ENCODE measurements around the gene UGT1A10. TPM values are rescaled to one million over a fixed set of nuclear protein-coding genes. Genes with fewer than 3 reads are reported as not detected.

Gene UGT1A10
- total RNA-seq, 1 donor from 2014 or later, result not detected

DNA sequence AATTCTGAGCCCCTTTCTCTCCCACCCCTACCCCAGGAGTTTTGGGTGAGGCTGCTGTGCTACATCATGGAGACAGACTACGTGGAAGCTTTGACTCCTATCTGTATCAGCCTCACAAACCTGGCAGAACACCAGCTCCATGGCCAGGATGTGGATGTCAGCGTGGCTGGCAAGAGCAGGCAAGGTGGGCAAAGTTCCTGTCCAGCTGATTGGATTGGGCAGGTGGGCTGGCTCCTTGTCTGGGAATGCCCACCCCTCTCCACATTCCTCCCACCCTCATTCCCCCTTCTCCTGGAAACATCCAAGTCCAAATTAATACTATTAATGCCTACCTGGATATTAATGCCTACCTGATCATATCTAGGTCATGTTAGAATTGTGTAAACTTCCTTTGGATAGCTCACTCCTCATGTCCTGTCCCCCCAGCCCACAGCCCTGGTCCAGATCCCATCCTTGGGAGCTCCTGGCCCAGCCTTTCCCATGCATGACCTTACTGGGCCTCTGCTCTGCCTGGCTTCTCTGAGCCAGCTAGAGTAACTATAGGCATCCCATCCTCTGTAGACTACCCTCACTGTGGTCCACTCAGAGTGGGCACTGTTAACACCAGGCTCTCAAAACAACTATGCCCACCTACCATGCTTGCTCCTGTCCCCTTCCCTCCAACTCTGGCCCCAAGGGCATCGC lies 166.0 kb downstream of the UGT1A10 start:
- TF ChIP-seq CTCF (conservative IDR thresholded peaks at IDR 0.05), result no peak
- no peaks in the 10 kb centered on the region for H3K9me3 Mint-ChIP-seq
- H3K4me1 Mint-ChIP-seq (ENCODE audit: unreplicated experiment), result no peaks in the 10 kb centered on the region
- no peaks in the 10 kb centered on the region for H3K36me3 Mint-ChIP-seq
- H3K4me3 Mint-ChIP-seq, result no peak overlapping the region
- H3K27me3 Mint-ChIP-seq, result peaks cover 27% of the 10 kb centered on the region
- DNase-seq (ENCODE audit: extremely low spot score, unreplicated experiment), result peak; percentile 50
- H3K27ac Mint-ChIP-seq, result no peak overlapping the region

GRCh38 chr2:233803292-233803911 lies 167.2 kb downstream of the UGT1A10 start:
- H3K27ac Mint-ChIP-seq, result no peak overlapping the region
- H3K9me3 Mint-ChIP-seq, result no peaks in the 10 kb centered on the region
- TF ChIP-seq CTCF (conservative IDR thresholded peaks at IDR 0.05), result no peak
- no peaks in the 10 kb centered on the region for H3K36me3 Mint-ChIP-seq
- H3K4me1 Mint-ChIP-seq (ENCODE audit: unreplicated experiment), result no peaks in the 10 kb centered on the region
- peak; percentile 36 for DNase-seq (ENCODE audit: extremely low spot score, unreplicated experiment)
- no peak overlapping the region for H3K4me3 Mint-ChIP-seq
- peaks cover 27% of the 10 kb centered on the region for H3K27me3 Mint-ChIP-seq

GRCh38 chr2:233803994-233804393 lies 167.7 kb downstream of the UGT1A10 start:
- TF ChIP-seq CTCF (conservative IDR thresholded peaks at IDR 0.05), result no peak
- no peaks in the 10 kb centered on the region for H3K9me3 Mint-ChIP-seq
- DNase-seq (ENCODE audit: extremely low spot score, unreplicated experiment), result peak; percentile 45
- no peaks in the 10 kb centered on the region for H3K4me1 Mint-ChIP-seq (ENCODE audit: unreplicated experiment)
- H3K36me3 Mint-ChIP-seq, result no peaks in the 10 kb centered on the region
- H3K4me3 Mint-ChIP-seq, result no peak overlapping the region
- H3K27me3 Mint-ChIP-seq, result peaks cover 27% of the 10 kb centered on the region
- no peak overlapping the region for H3K27ac Mint-ChIP-seq

DNA sequence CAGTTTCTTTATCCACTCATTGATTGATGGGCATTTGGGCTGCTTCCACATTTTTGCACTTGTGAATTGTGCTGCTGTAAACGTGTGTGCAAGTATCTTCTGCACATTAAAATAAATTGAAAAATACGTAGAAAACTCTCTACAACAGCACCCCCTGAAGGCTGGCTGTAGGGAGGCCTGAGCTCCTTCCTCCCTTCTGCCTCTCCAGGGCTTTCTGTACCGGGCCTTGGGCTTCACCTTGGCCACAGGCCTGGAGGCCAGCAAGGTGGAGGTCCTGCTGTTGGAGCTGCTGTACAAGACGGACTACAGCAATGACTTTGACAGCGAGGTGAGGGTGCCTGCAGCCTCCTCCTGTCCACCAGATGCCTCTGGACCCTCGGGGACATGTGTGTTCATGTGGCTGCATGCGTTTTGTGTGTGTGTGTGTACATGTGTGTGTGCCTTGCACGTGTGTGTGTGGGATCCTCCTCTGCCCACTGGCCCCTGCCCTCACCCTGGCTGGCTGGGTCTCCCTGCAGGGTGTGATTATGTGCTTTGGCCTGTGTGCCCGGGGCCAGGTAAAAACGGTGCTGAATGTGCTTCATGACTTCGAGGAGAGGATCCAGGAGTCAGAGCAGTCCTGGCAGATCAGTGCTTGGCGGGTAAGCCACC lies 171.1 kb downstream of the UGT1A10 start:
- TF ChIP-seq CTCF (conservative IDR thresholded peaks at IDR 0.05), result no peak
- DNase-seq (ENCODE audit: extremely low spot score, unreplicated experiment), result peak; percentile 39
- no peak overlapping the region for H3K4me3 Mint-ChIP-seq
- H3K27ac Mint-ChIP-seq, result no peak overlapping the region
- no peaks in the 10 kb centered on the region for H3K36me3 Mint-ChIP-seq
- H3K9me3 Mint-ChIP-seq, result no peaks in the 10 kb centered on the region
- H3K27me3 Mint-ChIP-seq, result peaks cover 36% of the 10 kb centered on the region
- no peaks in the 10 kb centered on the region for H3K4me1 Mint-ChIP-seq (ENCODE audit: unreplicated experiment)

GRCh38 chr2:233807966-233808935 lies 172.0 kb downstream of the UGT1A10 start:
- no peaks in the 10 kb centered on the region for H3K9me3 Mint-ChIP-seq
- H3K27me3 Mint-ChIP-seq, result peaks cover 31% of the 10 kb centered on the region

More at GRCh38 chr2:233807966-233808935, 172.0 kb downstream of the UGT1A10 start:
- H3K36me3 Mint-ChIP-seq, result no peaks in the 10 kb centered on the region
- no peaks in the 10 kb centered on the region for H3K4me1 Mint-ChIP-seq (ENCODE audit: unreplicated experiment)
- H3K4me3 Mint-ChIP-seq, result no peak overlapping the region
- peak; percentile 56 for DNase-seq (ENCODE audit: extremely low spot score, unreplicated experiment)
- H3K27ac Mint-ChIP-seq, result no peak overlapping the region
- no peak for TF ChIP-seq CTCF (conservative IDR thresholded peaks at IDR 0.05)
